Kidney (tissue), 14 donors: ENCODE data around the gene EFCAB14. TPM values are rescaled to one million over a fixed set of nuclear protein-coding genes. Genes with fewer than 3 reads are reported as not detected.
A peak's percentile ranks its signal among the peaks of the same experiment; 100 is the strongest.
"Not testable (repeated sequence)": the region's sequence is repeated elsewhere in the genome, so short reads cannot be mapped to it uniquely, and the experiment has no call there.

ENCODE experiments used
- DNase-seq, 5 donors: peaks; one replicate each; pipeline ENCODE4 v3.0.0-alpha.2; 2013 to 2020
- FAIRE-seq: peaks from 2 replicates; lab custom pipeline; 2012; peaks lifted over from hg19 to GRCh38; lab: Jason Lieb, UNC
- H3K27ac ChIP-seq, 2 donors: one replicate each; pipeline ENCODE4 v1.7.0; 2013; ENCODE audit warnings: low read depth in 2 of 2, low read length in 2 of 2, inconsistent platforms in 1 of 2
- H3K27me3 ChIP-seq: one replicate; pipeline ENCODE4 v1.7.1; 2013; ENCODE audit warnings: low read length, inconsistent platforms; ENCODE audit not compliant: control insufficient read depth, insufficient read depth
- H3K36me3 ChIP-seq, 3 donors: one replicate each; pipeline versions ENCODE4 v1.7.0 to v1.7.1; 2013; ENCODE audit warnings: low read length in 3 of 3, control low read depth in 1 of 3, inconsistent platforms in 1 of 3; ENCODE audit not compliant: insufficient read depth in 3 of 3, control insufficient read depth in 2 of 3
- H3K4me1 ChIP-seq, 3 donors: one replicate each; pipeline versions ENCODE4 v1.7.0 to v1.7.1; 2013; ENCODE audit warnings: low read length in 3 of 3, inconsistent platforms in 1 of 3, low read depth in 1 of 3; ENCODE audit not compliant: control insufficient read depth in 2 of 3, insufficient read depth in 2 of 3
- H3K4me3 ChIP-seq, 3 donors: one replicate each; pipeline versions ENCODE4 v1.7.0 to v1.8.1; 2013; ENCODE audit warnings: low read length in 3 of 3, control low read depth in 1 of 3, inconsistent platforms in 1 of 3
- H3K9ac ChIP-seq, 3 donors: one replicate each; pipeline versions ENCODE4 v1.7.0 to v1.7.1; 2013; ENCODE audit warnings: low read length in 3 of 3, control low read depth in 1 of 3, inconsistent platforms in 1 of 3
- H3K9me3 ChIP-seq, 3 donors: one replicate each; pipeline versions ENCODE4 v1.7.0 to v1.7.1; 2013; ENCODE audit warnings: low read length in 3 of 3, control low read depth in 1 of 3, inconsistent platforms in 1 of 3; ENCODE audit not compliant: control insufficient read depth in 2 of 3, insufficient read depth in 1 of 3
- CTCF ChIP-seq: IDR thresholded peaks from 3 replicates; pipeline ENCODE4 v1.5.1; 2012; ENCODE audit warnings: mild to moderate bottlenecking, moderate library complexity, borderline replicate concordance; ENCODE audit not compliant: insufficient read depth; ENCODE audit errors: extremely low read depth
- intact Hi-C: fragments of 100-400 bp; cut with DNase I; formaldehyde crosslinking; loops from one replicate; pipeline ENCODE4 v1.11.1; 2022
- polyA plus RNA-seq: library from polyadenylated mRNA; stranded (reverse); fragments of 350-450 nt; fragmentation: Illumina TruSeq; extraction: RNeasy Lipid Tissue Mini Kit (QIAGEN cat#74804); gene quantifications from one replicate; pipeline ENCODE4 v1.2.3, GENCODE V29; 2014; ENCODE audit warnings: low read depth, low replicate concordance; ENCODE audit not compliant: insufficient read depth
- total RNA-seq: library from RNA; stranded (reverse); fragmentation: NEBNext Ultra II Directional; extraction: Animal tissue kit (Norgen Biotek cat#: 25700); gene quantifications from one replicate; pipeline ENCODE4 v1.2.1, GENCODE V29; 2021
- donor health status: control.
- donor health status: control.
- donor health status: control.
- donor health status: control.
- donor health status: control.
- donor health status: DM: yes; HTN: yes; CAD: no.
- donor health status: Normal renal cell carcinoma (clear cell type).

EFCAB14 gene
- total and polyA plus RNA-seq, 2 donors from 2014 or later: 48.1 to 129 TPM

GRCh38 chr1:46654012-46654411, 64.9 kb downstream of the EFCAB14 start:
- no peak overlapping the region for H3K27ac ChIP-seq

GRCh38 chr1:46653405-46653958, 65.4 kb downstream of the EFCAB14 start:
- DNase-seq (peak in 2 of 5 donors; percentile 51 to 82), FAIRE-seq (no peak)
- H3K4me3 ChIP-seq: no peak overlapping the region
- H3K27ac ChIP-seq: no peak overlapping the region
- intact Hi-C loops: no loop called here
- no peaks in the 10 kb centered on the region for H3K4me1 ChIP-seq
- peaks cover 11 to 30% (median 17%) of the 10 kb centered on the region in 3 donors for H3K36me3 ChIP-seq
- no peaks in the 10 kb centered on the region for H3K27me3 ChIP-seq
- peaks cover 0 to 10% (median 3%) of the 10 kb centered on the region in 3 donors for H3K9me3 ChIP-seq
- no peak for TF ChIP-seq CTCF
- H3K9ac ChIP-seq: no peak overlapping the region

More at GRCh38 chr1:46654012-46654411, 64.9 kb downstream of the EFCAB14 start:
- H3K4me1 ChIP-seq: no peaks in the 10 kb centered on the region
- peaks cover 0 to 10% (median 3%) of the 10 kb centered on the region in 3 donors for H3K9me3 ChIP-seq
- H3K27me3 ChIP-seq: no peaks in the 10 kb centered on the region
- no peak overlapping the region for H3K4me3 ChIP-seq
- intact Hi-C loops: no loop called here
- DNase-seq (peak in 1 of 5 donors; percentile 36), FAIRE-seq (no peak)
- H3K36me3 ChIP-seq: peaks cover 11 to 30% (median 17%) of the 10 kb centered on the region in 3 donors
- no peak for TF ChIP-seq CTCF
- H3K9ac ChIP-seq: no peak overlapping the region

- no peak for DNase-seq
- intact Hi-C loops: no loop called here
- H3K4me1 ChIP-seq: no peaks in the 10 kb centered on the region
- no peak overlapping the region for H3K27ac ChIP-seq
- H3K4me3 ChIP-seq: no peak overlapping the region
- H3K9ac ChIP-seq: no peak overlapping the region
- H3K36me3 ChIP-seq: peaks cover 8 to 30% (median 11%) of the 10 kb centered on the region in 3 donors
- TF ChIP-seq CTCF: no peak
- H3K27me3 ChIP-seq: no peaks in the 10 kb centered on the region
- peaks cover 0 to 13% (median 3%) of the 10 kb centered on the region in 3 donors for H3K9me3 ChIP-seq
- no peak for FAIRE-seq
Observed at GRCh38 chr1:46652321-46653100, 66.4 kb downstream of the EFCAB14 start.

GRCh38 chr1:46651152-46651551, 67.8 kb downstream of the EFCAB14 start:
- Histone ChIP-seq H3K36me3 (peaks cover 7 to 29% (median 11%) of the 10 kb centered on the region in 3 donors), H3K9me3 (peaks cover 0 to 16% (median 3%) of the 10 kb centered on the region in 3 donors)
- H3K27ac ChIP-seq, DNase-seq, FAIRE-seq, H3K4me1 ChIP-seq, intact Hi-C loops, H3K27me3 ChIP-seq, H3K4me3 ChIP-seq, H3K9ac ChIP-seq: not testable (repeated sequence)
